SH-SY5Y (cell line): Measurements from ENCODE around the gene CDCA8.

ENCODE experiments used
- GATA2 ChIP-seq: IDR thresholded peaks from 2 replicates; pipeline ENCODE4 v1.6.1; 2011; ENCODE audit warnings: mild to moderate bottlenecking, low read depth, low read length
- GATA3 ChIP-seq: IDR thresholded peaks from 2 replicates; pipeline ENCODE4 v1.6.1; 2011; ENCODE audit warnings: low read depth, mild to moderate bottlenecking, low read length, moderate library complexity

GRCh38 chr1:37670133-37670532, 22.2 kb upstream of the CDCA8 start:
- TF ChIP-seq GATA2 = no peak
- no peak for TF ChIP-seq GATA3
